A673 (cell line): ENCODE measurements around the gene GPER1. TPM values are rescaled to one million over a fixed set of nuclear protein-coding genes. Genes with fewer than 3 reads are reported as not detected.

ENCODE experiments used
- BruUV-seq: library from RNA; stranded (reverse); fragments of 400-500 nt; replicated peaks from 2 replicates; lab custom pipeline; 2021; lab: Mats Ljungman, UMichigan
- CTCF ChIA-PET: fragments of 300-600 bp; sonication (Branson Sonifier 250); formaldehyde crosslinking; loops from one replicate; lab custom pipeline; 2022; ENCODE audit warnings: antibody characterized with exemption; lab: Charles Lee
- POLR2A ChIA-PET: fragments of 300-600 bp; sonication (Branson Sonifier 250); formaldehyde crosslinking; loops from one replicate; lab custom pipeline; 2022; ENCODE audit warnings: antibody characterized with exemption; ENCODE audit not compliant: low non-redundant PET; lab: Charles Lee
- DNase-seq: peaks from one replicate; pipeline ENCODE4 v3.0.0-alpha.2; 2015; ENCODE audit warnings: low spot score
- H3K27ac ChIP-seq: fragments of 200-600 bp; sonication (generic); 2 replicates; pipeline ENCODE4 v1.5.1; 2016; ENCODE audit warnings: mixed run types, low read depth, mild to moderate bottlenecking, mixed read lengths, antibody characterized with exemption, low read length; ENCODE audit not compliant: poor library complexity, severe bottlenecking
- H3K27me3 ChIP-seq: fragments of 200-600 bp; sonication (generic); replicated peaks from 2 replicates; pipeline ENCODE4 v1.6.1; 2017; ENCODE audit warnings: mixed run types, low read depth, mild to moderate bottlenecking, mixed read lengths, antibody characterized with exemption, low read length; ENCODE audit not compliant: insufficient read depth, poor library complexity
- H3K36me3 ChIP-seq: fragments of 200-600 bp; sonication (generic); 2 replicates; pipeline ENCODE4 v1.6.1; 2016; ENCODE audit warnings: mixed run types, mild to moderate bottlenecking, mixed read lengths, antibody characterized with exemption, low read length; ENCODE audit not compliant: insufficient read depth, poor library complexity, severe bottlenecking
- H3K4me1 ChIP-seq: fragments of 200-600 bp; sonication (generic); 2 replicates; pipeline ENCODE4 v1.6.1; 2017; ENCODE audit warnings: mixed run types, mild to moderate bottlenecking, mixed read lengths, antibody characterized with exemption, low read length; ENCODE audit not compliant: insufficient read depth, poor library complexity, severe bottlenecking
- H3K4me3 ChIP-seq: fragments of 200-600 bp; sonication (generic); 2 replicates; pipeline ENCODE4 v1.5.1; 2016; ENCODE audit warnings: low read depth, mixed run types, mild to moderate bottlenecking, mixed read lengths, low read length; ENCODE audit not compliant: poor library complexity, severe bottlenecking
- H3K9me3 ChIP-seq: fragments of 200-600 bp; sonication (generic); 2 replicates; pipeline ENCODE4 v1.6.1; 2016; ENCODE audit warnings: mixed run types, low read depth, mild to moderate bottlenecking, mixed read lengths, antibody characterized with exemption, low read length; ENCODE audit not compliant: poor library complexity, severe bottlenecking
- EZH2 ChIP-seq: fragments of 200-600 bp; sonication (generic); IDR thresholded peaks from 2 replicates; pipeline ENCODE4 v1.6.1; 2017; ENCODE audit warnings: borderline replicate concordance, low read depth, mild to moderate bottlenecking, mixed read lengths, antibody characterized with exemption, low read length; ENCODE audit not compliant: poor library complexity, severe bottlenecking
- intact Hi-C: fragments of 100-400 bp; cut with micrococcal nuclease; formaldehyde crosslinking; loops from one replicate; pipeline ENCODE4 v1.10.0; 2022; ENCODE audit not compliant: unreplicated experiment
- total RNA-seq: library from RNA; stranded (reverse); gene quantifications from 2 replicates; pipeline ENCODE4 v1.2.3, GENCODE V29; 2021
- TF ChIP-seq, protein P1 (sequence below): fragments of 300-800, 200-600 bp; sonication (generic); conservative IDR thresholded peaks from 2 replicates; pipeline ENCODE4 v1.5.1; 2017; ENCODE audit warnings: low read depth, mild to moderate bottlenecking, antibody characterized with exemption, low read length, moderate library complexity, mixed read lengths

The GPER1 gene
- total RNA-seq, 1 experiment from 2014 or later: 0.37 TPM

DNA sequence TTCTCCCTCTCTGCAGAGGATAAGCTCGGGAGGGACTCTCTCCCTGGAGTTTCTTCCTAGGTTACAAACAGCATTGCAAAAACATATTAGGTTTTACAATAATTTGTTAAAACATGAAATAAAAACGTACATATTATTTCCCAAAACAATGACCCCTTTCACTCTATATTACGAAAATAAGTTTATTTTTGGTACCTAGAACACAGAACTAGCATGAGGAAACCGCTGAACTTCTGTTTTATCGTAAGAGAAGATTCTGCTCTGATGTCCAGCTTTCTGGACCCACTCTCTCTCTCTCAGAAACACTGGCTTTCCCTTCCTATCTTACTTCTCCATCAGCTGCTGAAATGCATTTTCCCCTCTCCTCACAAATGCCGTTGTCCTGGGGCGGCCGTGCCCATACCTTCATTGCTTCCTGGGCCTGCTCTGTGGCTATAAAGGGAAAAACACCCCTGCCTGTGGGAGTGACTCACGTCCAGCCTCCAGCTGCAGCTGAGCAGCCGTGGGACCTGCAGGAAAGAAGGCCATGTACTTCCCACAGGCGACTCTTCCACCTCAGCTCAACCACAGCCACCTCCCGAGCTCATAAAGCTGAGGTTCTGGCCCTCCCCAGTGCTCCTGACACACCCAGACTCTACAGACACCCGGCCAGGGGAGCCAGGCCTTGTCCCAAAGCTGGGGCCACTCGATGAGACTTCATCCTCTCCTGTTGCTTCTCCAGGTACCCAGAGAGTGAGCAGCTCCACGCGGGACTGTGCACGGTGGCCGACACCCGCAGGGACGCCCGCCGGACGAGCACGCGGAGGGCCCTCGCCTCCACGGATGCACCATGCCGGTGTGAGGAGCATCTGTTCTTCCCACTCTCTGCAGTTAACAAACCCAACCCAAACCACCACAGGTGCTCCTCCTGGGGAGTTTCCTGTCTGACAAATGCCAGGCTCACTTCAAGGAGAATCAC, 3.1 kb downstream of the GPER1 start:
- intact Hi-C loops: no loop called here
- CTCF ChIA-PET: interaction anchor here (0.8 kb wide), 1 partner anchor 85 kb away, joined by 3 read pairs; no protein-coding TSS in a partner anchor

DNA sequence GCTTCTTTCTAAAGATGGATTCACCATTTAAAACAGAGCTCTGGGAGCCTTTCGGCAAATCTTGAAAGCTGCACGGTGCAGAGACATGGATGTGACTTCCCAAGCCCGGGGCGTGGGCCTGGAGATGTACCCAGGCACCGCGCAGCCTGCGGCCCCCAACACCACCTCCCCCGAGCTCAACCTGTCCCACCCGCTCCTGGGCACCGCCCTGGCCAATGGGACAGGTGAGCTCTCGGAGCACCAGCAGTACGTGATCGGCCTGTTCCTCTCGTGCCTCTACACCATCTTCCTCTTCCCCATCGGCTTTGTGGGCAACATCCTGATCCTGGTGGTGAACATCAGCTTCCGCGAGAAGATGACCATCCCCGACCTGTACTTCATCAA, 3.7 kb downstream of the GPER1 start:
- CTCF ChIA-PET: interaction anchor here (0.8 kb wide), 1 partner anchor 84 kb away, joined by 3 read pairs; no protein-coding TSS in a partner anchor
- POLR2A ChIA-PET: no interaction called here
- BruUV-seq: no TSS peak

More for the DNA sequence above, 3.1 kb downstream of the GPER1 start:
- H3K9me3 ChIP-seq: no peaks in the 10 kb centered on the region
- no peak overlapping the region for H3K27ac ChIP-seq
- no peak overlapping the region for H3K4me3 ChIP-seq
- no peak for DNase-seq
- TF ChIP-seq, protein P1, sequence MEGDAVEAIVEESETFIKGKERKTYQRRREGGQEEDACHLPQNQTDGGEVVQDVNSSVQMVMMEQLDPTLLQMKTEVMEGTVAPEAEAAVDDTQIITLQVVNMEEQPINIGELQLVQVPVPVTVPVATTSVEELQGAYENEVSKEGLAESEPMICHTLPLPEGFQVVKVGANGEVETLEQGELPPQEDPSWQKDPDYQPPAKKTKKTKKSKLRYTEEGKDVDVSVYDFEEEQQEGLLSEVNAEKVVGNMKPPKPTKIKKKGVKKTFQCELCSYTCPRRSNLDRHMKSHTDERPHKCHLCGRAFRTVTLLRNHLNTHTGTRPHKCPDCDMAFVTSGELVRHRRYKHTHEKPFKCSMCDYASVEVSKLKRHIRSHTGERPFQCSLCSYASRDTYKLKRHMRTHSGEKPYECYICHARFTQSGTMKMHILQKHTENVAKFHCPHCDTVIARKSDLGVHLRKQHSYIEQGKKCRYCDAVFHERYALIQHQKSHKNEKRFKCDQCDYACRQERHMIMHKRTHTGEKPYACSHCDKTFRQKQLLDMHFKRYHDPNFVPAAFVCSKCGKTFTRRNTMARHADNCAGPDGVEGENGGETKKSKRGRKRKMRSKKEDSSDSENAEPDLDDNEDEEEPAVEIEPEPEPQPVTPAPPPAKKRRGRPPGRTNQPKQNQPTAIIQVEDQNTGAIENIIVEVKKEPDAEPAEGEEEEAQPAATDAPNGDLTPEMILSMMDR: no peak
- no peak for TF ChIP-seq EZH2
- H3K4me1 ChIP-seq: peaks cover 12% of the 10 kb centered on the region
- no peaks in the 10 kb centered on the region for H3K27me3 ChIP-seq
- BruUV-seq: no TSS peak
- POLR2A ChIA-PET: no interaction called here
- H3K36me3 ChIP-seq: no peaks in the 10 kb centered on the region

DNA sequence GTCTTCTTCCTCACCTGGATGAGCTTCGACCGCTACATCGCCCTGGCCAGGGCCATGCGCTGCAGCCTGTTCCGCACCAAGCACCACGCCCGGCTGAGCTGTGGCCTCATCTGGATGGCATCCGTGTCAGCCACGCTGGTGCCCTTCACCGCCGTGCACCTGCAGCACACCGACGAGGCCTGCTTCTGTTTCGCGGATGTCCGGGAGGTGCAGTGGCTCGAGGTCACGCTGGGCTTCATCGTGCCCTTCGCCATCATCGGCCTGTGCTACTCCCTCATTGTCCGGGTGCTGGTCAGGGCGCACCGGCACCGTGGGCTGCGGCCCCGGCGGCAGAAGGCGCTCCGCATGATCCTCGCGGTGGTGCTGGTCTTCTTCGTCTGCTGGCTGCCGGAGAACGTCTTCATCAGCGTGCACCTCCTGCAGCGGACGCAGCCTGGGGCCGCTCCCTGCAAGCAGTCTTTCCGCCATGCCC, 4.3 kb downstream of the GPER1 start:
- ChIA-PET POLR2A (no interaction called here), CTCF (no interaction called here)
- no peaks in the 10 kb centered on the region for H3K9me3 ChIP-seq
- no peaks in the 10 kb centered on the region for H3K27me3 ChIP-seq
- no TSS peak for BruUV-seq
- TF ChIP-seq EZH2: no peak
- TF ChIP-seq, protein P1: no peak
- no peak overlapping the region for H3K4me3 ChIP-seq
- no peak for DNase-seq
- no peak overlapping the region for H3K27ac ChIP-seq
- H3K36me3 ChIP-seq: no peaks in the 10 kb centered on the region
- intact Hi-C loops: no loop called here
- peaks cover 2% of the 10 kb centered on the region for H3K4me1 ChIP-seq

More for the DNA sequence above, 3.7 kb downstream of the GPER1 start:
- intact Hi-C loops: no loop called here
- Histone ChIP-seq H3K4me3 (no peak overlapping the region), H3K27me3 (no peaks in the 10 kb centered on the region), H3K9me3 (no peaks in the 10 kb centered on the region), H3K4me1 (peaks cover 7% of the 10 kb centered on the region), H3K36me3 (no peaks in the 10 kb centered on the region), H3K27ac (no peak overlapping the region)
- no peak for DNase-seq
- no peak for TF ChIP-seq EZH2
- TF ChIP-seq, protein P1: no peak
